Left lung (tissue), 10 donors: Measurements from ENCODE around the gene ST7. TPM values are rescaled to one million over a fixed set of nuclear protein-coding genes. Genes with fewer than 3 reads are reported as not detected.
A peak's percentile ranks its signal among the peaks of the same experiment; 100 is the strongest.
"Not testable (repeated sequence)": the region's sequence is repeated elsewhere in the genome, so short reads cannot be mapped to it uniquely, and the experiment has no call there.

Source experiments
- ATAC-seq: fragments of 200-7000 bp; cut with Tn5 transposase; one replicate; pipeline ENCODE4 v1.9.1; 2020; ENCODE audit warnings: moderate library complexity
- DNase-seq, 4 donors: peaks; one replicate each; pipeline ENCODE4 v3.0.0-alpha.2; 2013 to 2020
- H3K27ac ChIP-seq, 2 donors: fragments of 200-600 bp; sonication (generic) in 1 of 2; one replicate each; pipeline versions ENCODE4 v1.5.0 to v1.8.0; 2020 to 2021
- H3K27me3 ChIP-seq, 2 donors: fragments of 200-600 bp; sonication (generic) in 1 of 2; one replicate each; pipeline versions ENCODE4 v1.5.0 to v1.8.0; 2020 to 2021
- H3K36me3 ChIP-seq, 2 donors: fragments of 200-600 bp; sonication (generic) in 1 of 2; one replicate each; pipeline versions ENCODE4 v1.5.0 to v1.8.0; 2020 to 2021
- H3K4me1 ChIP-seq, 2 donors: fragments of 200-600 bp; one replicate each; pipeline ENCODE4 v1.8.0; 2021
- H3K4me3 ChIP-seq, 2 donors: fragments of 200-600 bp; sonication (generic) in 1 of 2; one replicate each; pipeline versions ENCODE4 v1.5.0 to v1.8.0; 2020 to 2021; ENCODE audit warnings: mild to moderate bottlenecking in 1 of 2
- H3K9me3 ChIP-seq, 2 donors: fragments of 200-600 bp; sonication (generic) in 1 of 2; one replicate each; pipeline versions ENCODE4 v1.5.0 to v1.8.0; 2020 to 2021
- CTCF ChIP-seq, 2 donors: fragments of 200-600 bp; sonication (generic) in 1 of 2; IDR thresholded peaks; one replicate each; pipeline versions ENCODE4 v1.5.0 to v1.8.0; 2021; ENCODE audit warnings: antibody characterized with exemption in 2 of 2
- intact Hi-C, 2 donors: fragments of 100-400 bp; cut with DNase I; formaldehyde crosslinking; loops; one replicate each; pipeline versions ENCODE4 v1.11.2 to v1.14.2; 2022
- polyA plus RNA-seq, 6 donors: library from polyadenylated mRNA; unstranded; fragments of 120-200 nt; gene quantifications; one replicate each; pipeline ENCODE4 v1.2.1, GENCODE V29; 2013; ENCODE audit not compliant: insufficient read length in 6 of 6
- total RNA-seq, 2 donors: library from RNA; stranded (reverse); fragmentation: NEBNext Ultra II Directional; extraction: Animal tissue kit (Norgen Biotek cat#: 25700); gene quantifications; one replicate each; pipeline ENCODE4 v1.2.1, GENCODE V29; 2021
- donor health status: DM: no; HTN: yes; CAD: no.
- donor health status: DM: no; HTN: no; CAD: no.

ST7 gene
- total and polyA plus RNA-seq, 8 donors: 36.3 to 60.6 (median 48.4) TPM

- H3K4me1 ChIP-seq: no peaks in the 10 kb centered on the region
- no peak for TF ChIP-seq CTCF (IDR thresholded peaks at IDR 0.05)
- H3K27me3 ChIP-seq: no peaks in the 10 kb centered on the region
- ATAC-seq (no peak), DNase-seq (no peak)
- no peaks in the 10 kb centered on the region for H3K36me3 ChIP-seq
- H3K9me3 ChIP-seq: peaks cover 0 to 18% of the 10 kb centered on the region in 2 donors
- no peak overlapping the region for H3K4me3 ChIP-seq
- no peak overlapping the region for H3K27ac ChIP-seq
- intact Hi-C loops: no loop called here
These were observed 72.6 kb downstream of the ST7 start for GRCh38 chr7:117025891-117026290.

GRCh38 chr7:117030346-117030745, 77.0 kb downstream of the ST7 start:
- intact Hi-C loops: not testable (repeated sequence)

GRCh38 chr7:117030793-117031192, 77.5 kb downstream of the ST7 start:
- H3K4me1 ChIP-seq, H3K36me3 ChIP-seq, intact Hi-C loops, H3K4me3 ChIP-seq, DNase-seq, H3K27me3 ChIP-seq, H3K27ac ChIP-seq, ATAC-seq: not testable (repeated sequence)
- peaks cover 0 to 19% of the 10 kb centered on the region in 2 donors for H3K9me3 ChIP-seq

More at GRCh38 chr7:117030346-117030745, 77.0 kb downstream of the ST7 start:
- H3K4me3 ChIP-seq, H3K27ac ChIP-seq, H3K36me3 ChIP-seq, H3K27me3 ChIP-seq, ATAC-seq, H3K4me1 ChIP-seq, DNase-seq: not testable (repeated sequence)
- H3K9me3 ChIP-seq: peaks cover 0 to 19% of the 10 kb centered on the region in 2 donors

GRCh38 chr7:117032810-117033209, 79.5 kb downstream of the ST7 start:
- H3K4me1 ChIP-seq: peaks cover 6 to 7% of the 10 kb centered on the region in 2 donors
- intact Hi-C loops: no loop called here
- H3K9me3 ChIP-seq: peaks cover 0 to 19% of the 10 kb centered on the region in 2 donors
- ATAC-seq (no peak), DNase-seq (no peak)
- no peak for TF ChIP-seq CTCF (IDR thresholded peaks at IDR 0.05)
- no peaks in the 10 kb centered on the region for H3K36me3 ChIP-seq
- H3K27ac ChIP-seq: no peak overlapping the region
- H3K27me3 ChIP-seq: no peaks in the 10 kb centered on the region
- H3K4me3 ChIP-seq: no peak overlapping the region

GRCh38 chr7:117034851-117035464, 81.7 kb downstream of the ST7 start:
- intact Hi-C loops: no loop called here
- no peak for TF ChIP-seq CTCF (IDR thresholded peaks at IDR 0.05)
- peaks cover 6 to 7% of the 10 kb centered on the region in 2 donors for H3K4me1 ChIP-seq
- no peak overlapping the region for H3K4me3 ChIP-seq
- peak; percentile 60 for ATAC-seq
- H3K9me3 ChIP-seq: peaks cover 0 to 10% of the 10 kb centered on the region in 2 donors
- peak in 2 of 4 donors; percentile 66 to 77 for DNase-seq
- H3K27ac ChIP-seq: no peak overlapping the region
- H3K27me3 ChIP-seq: no peaks in the 10 kb centered on the region
- H3K36me3 ChIP-seq: no peaks in the 10 kb centered on the region

GRCh38 chr7:117035465-117035862, 82.2 kb downstream of the ST7 start:
- Histone ChIP-seq H3K36me3 (no peaks in the 10 kb centered on the region), H3K9me3 (peaks cover 0 to 5% of the 10 kb centered on the region in 2 donors), H3K4me3 (no peak overlapping the region), H3K27ac (no peak overlapping the region), H3K27me3 (no peaks in the 10 kb centered on the region), H3K4me1 (peaks cover 6 to 7% of the 10 kb centered on the region in 2 donors)
- ATAC-seq (no peak), DNase-seq (no peak)
- TF ChIP-seq CTCF (IDR thresholded peaks at IDR 0.05): no peak
- intact Hi-C loops: no loop called here
